Hepatic stellate cell (primary cell): ENCODE results near the gene CTNNA1.

Experiments used
- DNase-seq: peaks from one replicate; pipeline ENCODE4 v3.0.0; 2011; ENCODE audit warnings: low spot score

CTNNA1 gene

DNA sequence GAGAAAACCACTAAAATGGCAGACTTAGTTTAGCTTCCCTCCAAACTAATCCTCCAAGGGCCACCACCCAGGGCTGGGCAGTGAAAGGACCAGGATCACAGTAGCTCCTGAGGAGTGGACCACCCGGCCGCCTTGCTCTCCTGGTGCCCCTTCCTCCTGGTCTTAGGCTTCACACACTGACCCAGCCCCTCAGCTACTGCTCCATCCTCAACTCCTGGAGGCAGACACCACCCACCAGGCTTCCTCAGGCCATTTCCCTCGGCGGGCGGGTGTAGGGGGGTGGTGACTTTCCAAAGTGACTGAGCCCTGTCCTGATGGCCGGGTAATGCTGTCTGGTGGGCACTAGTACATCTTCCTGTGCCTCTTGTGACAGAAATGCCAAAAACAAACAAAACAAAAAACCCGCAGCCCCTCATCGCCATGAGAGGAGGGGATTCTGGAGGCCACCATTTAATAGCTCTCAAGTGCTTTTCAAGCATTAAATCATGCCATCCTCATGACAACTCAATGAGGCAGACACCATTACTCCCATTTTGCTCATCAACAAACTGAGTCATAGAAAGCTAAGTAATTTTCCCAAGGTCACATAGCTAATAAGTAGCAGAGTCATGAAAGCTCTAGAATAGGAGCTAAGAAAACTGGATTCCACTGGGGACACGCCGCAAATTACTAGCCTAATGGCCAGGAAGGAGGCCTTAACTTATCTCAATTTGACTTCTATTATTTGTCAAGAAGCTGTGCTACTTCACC lies 213.2 kb downstream of the CTNNA1 start:
- DNase-seq = no peak

DNA sequence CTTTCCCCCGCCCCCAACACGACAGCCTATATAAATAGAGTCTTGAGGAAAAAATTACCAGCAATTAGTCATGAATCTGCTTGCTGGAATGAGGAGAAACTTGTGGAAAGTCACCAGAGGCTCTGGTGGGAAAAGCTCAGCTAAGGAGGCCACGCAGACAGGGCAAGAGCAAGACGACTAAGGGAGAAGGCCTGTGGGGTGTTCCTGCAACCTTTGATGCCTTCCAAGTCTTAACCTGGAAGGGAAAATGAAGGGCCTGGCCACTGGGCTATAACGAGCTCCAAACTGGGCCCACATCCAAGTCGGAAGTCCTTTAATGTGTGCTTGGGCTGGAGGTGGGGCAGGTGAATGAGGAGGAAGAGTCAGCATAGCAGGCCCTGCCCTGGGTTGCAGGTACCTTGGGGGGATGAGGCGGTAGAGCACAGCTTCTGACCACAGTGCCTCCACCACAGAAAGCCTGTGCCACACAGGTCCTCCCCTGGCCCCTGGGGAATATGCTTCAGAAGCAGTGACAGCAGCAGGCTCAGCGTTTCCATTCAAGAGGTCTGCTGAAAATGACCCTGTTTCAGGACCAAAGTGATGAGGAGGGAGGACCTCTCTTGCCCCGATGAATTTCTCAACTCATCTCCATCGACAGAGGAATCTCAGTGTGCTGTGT lies 214.7 kb downstream of the CTNNA1 start:
- no peak for DNase-seq

DNA sequence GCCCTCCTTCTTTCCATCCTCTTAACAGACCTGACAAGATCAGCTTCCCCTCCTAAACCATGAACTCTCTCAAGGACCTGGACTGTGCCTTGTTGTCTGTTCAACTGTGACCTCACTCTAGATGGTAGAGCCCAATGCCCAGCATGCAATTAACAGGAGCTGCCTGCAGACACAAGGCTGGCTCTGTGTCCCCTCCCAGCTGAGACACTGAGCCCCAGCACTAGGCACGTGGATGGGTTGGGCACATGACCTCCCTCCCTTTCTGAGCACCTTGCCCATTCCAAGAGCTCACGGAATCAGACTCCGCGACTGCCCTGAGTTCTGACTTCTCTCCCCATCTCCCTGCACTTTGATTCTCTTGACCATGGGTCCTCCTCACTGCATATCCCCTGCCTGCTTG lies 215.4 kb downstream of the CTNNA1 start:
- DNase-seq = no peak

DNA sequence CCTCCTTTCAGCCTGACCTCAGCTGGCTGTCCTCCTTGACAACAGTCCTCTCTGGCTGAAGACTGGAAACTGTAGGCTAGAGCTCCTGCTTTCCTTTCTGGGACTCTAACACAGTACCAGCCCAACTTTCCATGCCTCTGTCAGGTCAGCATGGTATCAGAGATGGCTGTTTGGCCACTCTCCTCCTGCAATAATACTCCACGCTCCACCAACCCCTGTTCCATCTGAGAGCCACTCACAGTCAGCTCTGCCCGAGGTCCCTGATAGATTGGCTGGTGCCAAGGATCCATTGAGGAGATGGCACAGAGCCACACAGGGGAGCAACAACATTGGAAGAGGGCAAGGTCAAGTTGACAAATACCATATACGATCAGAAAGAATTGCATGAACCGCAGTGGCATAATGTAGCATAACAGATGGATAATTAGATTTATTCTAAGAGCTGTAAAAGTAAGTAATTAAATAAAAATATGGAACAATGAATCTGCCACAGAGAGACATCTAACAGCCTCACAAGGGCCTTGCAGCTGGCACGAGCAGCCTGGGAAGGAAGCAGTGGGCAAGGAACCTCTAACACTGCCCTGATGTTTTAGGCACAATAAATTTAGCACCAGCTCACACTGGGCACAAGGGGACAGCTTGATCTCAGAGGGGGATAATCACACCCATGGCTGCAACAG lies 216.2 kb downstream of the CTNNA1 start:
- no peak for DNase-seq

DNA sequence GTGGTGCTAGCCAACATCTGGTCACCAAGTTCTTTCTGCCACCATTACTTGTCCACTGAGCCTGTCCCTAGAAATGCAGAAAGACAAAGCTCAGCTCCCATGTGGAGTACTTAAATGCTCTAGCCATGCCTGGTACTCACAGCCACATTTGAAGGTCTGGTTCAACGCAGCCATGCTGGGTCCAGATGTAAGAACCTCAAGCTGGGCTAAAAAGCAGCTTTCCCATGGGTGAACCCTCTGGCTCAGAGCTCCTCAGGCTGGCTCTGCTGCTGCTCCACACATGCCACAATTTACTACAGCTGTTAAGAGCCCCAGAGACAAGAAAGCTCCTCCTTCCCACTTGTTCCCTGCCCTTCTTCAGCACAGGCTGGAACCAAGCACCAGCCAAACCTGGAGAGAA lies 219.0 kb downstream of the CTNNA1 start:
- no peak for DNase-seq

DNA sequence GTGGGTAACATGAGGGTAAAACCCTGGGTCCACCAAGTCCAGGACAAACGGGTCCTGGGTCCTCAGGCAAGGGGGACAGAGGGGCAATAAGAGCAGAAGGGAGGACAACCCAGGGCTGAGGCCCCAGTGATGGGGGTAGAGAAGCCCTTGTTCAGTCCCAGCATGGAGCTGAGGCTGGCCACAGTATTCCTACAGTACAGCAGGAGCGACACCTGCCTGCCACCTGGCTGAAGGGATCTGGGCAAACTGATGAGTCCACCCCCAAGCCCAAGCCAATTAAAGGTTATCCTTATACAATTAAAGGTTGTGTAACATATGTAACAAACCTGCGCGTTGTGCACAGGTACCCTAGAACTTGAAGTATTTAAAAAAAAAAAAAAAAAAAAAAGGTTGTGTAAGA lies 219.6 kb downstream of the CTNNA1 start:
- no peak for DNase-seq

DNA sequence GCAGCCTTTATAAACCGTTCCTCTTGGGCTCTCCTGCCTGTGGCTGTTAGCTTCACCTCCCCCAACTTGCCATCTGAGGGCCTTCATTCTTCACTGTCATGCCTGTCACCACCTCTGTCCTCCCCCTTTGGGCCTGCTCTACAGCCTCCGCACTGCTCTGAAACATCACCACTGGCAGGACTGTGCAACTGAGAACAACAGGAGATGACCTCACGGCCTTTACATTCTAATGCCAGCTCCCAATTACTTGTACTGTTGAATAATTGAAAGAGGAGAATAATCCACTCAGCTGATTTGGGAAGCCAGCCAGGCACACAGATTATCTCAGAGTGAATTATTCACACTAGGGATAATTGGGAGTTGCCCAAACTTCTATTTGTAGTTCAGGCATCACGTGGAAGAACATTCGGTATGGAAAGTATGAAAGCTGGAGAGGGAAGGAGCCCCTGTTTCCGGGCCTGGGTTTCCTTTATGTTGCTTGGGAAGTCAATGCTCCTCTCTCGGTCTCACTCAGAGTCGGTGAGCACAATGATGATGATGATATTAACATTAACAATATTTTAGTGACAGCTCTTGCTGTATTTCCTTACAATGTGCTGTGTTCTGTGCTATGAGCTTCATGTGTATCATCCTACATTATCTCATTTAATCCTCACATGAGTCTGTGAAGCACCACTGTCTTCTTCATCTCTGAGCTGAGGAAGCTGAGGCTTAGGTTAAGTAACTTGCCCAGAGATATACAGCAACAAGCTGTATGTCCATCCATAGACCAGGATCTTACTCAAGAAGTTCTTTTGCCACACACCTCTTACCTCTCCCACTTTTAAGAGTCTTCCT lies 221.2 kb downstream of the CTNNA1 start:
- no peak for DNase-seq

DNA sequence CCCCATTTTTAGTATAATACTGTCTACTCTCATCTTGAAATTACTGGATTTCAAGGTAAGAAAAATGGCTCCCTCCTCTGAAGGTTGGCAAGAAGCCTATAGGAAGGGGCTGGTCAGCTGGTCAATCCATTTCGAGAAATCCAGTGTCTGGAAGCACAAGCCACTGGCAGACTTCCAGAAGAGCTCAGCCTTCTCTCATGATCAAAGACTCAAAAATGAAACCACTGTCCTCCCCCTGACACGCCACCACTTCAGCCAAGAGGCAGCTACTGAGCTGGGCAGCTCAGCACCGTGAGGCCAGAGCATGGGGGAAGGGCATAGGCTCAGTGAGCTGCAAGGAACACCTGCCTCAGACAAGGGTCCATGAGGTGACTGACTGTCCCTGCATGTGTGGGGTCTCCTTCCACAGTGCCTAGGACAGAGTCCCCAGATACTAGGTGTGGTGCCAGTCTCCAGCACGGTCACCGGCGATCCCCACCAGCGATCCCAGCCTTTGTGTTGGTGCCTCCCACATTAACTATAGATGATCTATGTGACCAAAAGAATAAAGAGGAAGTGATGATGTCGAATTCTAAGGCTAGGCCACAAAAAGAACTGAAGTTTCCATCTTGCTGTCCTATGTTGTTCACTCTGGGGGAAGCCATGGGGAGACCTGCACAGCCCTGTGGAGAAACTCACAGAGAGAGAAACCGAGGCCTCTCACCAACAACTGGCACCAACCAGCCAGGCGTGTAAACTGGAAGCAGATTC lies 222.0 kb downstream of the CTNNA1 start:
- peak; percentile 55 for DNase-seq

DNA sequence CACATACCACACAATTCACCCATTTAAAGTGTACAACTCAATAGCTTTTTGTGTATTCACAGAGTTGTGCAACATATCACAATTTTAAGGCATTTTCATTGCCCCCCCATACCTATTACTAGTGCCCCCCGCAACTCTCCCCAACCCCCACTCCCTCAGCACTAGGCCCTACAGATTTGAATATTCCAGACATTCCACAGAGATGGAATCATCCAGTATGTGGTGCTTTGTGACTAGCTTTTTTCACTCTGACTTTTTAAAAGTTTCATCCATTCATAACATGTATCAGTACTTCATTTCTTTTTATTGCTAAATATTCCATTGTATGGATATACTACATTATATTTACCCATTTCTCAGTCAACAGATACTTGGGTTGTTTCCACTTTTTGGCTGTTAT lies 224.9 kb downstream of the CTNNA1 start:
- DNase-seq = no peak

DNA sequence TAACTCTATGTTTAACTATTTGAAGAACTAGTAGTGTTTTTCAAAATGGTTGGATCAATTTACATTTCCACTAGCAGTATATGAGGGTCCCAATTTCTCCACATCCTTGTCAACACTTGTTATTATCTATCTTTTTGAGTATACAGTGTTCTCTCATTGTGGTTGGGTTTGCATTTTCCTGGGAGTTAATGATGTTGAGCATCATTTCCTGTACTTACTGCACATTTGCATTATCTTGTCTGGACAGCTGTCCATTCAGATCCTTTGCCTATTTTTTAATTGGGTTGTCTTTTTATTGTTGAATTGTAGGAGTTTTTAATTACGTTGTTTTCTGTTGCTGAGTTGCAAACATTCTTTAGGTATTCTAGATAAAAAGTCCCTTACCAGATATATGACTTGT lies 225.4 kb downstream of the CTNNA1 start:
- DNase-seq = no peak

DNA sequence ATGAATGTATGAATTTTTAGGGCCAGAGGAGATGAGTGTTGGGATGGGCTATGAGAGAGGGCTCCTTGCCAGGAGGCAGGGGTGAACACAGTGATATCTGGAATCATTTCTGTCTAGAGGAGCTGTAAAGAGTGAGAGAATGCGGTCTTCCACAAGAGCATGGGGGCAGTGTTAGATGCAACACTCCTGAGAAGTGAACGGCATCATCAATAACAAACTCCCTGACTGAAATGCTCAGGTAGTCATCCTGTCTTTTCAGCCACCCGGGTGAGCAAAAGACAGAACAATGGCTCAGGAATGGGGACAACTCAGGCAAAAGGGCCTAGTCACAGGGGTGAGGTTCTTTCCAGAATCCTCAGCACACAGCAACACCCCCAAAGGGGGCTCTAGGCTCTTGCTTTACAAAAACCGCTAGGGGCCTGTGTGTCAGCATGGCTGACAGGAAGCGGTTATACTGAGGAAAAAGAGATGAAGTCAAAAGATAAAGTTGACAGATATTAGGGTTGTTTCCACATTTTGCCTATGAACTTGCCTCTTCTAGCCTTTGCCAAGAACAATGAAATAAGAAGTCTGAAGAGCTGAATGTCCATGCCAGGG lies 226.6 kb downstream of the CTNNA1 start:
- DNase-seq = no peak

DNA sequence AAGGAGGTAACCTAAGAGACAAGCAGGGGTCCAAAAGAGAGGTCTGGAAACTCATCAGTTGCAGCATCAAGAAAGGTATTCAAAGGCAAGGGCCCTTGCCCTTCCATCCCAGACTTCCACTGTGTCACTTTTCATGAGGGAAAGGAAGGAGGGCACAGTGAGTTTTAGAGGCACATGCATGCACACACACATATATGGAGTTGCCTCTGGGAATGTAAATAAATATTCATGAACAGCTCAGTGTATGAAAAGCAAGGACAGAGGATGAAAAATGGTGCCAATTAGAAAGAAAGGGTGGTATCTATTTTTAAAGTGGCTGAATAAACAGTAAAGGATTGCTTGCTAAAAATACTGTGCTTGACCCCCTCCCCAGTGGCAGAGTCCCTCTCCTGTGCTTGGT lies 227.2 kb downstream of the CTNNA1 start:
- DNase-seq = no peak

DNA sequence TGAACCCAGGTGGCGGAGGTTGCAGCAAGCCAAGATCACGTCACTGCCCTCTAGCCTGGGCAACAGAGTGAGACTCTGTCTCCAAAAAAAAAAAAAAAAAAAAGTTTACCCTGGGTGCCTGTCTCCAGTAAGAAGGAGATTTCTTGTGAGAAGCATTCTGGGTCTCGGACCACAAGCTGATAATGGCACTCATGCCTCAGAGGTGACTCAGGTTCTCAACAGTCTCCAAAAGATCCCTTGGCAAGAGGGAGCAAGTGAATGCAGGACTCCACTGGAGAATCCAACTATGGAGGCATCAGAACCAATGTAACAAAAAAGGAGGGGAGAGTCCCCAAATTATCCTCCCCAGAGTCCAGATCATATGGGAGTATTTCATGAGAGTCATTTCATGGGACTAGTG lies 227.9 kb downstream of the CTNNA1 start:
- DNase-seq = peak; percentile 71

DNA sequence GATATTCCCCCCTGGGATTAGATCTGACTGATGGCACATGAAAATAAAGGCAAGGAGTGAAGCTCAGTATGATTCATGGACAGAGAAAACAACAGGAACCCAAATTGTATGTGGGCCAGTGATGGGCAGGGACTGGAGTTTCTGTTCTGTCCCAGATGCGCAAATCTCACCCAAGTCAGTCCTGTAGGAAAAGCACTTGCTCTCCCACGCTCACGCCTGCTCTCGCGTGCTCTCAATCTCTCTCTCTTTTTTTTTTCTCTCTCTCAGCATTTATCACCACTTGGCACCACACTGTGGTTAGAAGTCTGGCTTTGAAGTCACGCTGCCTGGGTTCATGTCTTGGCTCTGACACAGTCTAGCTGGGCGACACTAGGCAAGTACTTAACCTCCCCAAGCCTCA lies 228.4 kb downstream of the CTNNA1 start:
- DNase-seq = peak; percentile 31

DNA sequence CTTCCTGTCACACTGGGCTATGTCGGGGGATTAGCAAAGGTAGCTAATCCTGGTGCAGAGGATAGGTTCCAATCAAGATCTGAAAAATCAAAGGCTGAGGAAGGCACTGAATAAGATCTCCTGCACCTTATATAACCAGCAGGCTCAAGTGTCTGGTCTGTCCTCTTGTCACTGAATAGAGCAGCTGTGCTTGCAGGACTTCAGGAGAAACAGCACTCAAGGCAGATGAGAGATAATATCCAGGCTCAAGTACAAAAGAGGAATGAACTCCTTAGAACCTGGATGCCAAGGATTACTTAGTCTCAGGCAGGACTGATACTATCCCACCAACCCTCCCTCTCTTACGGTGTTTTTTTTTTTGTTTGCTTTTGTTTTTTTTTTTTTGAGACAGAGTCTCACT lies 230.8 kb downstream of the CTNNA1 start:
- DNase-seq = no peak
